GM19455 (cell line): ENCODE data around the gene SLC6A16.
"Not testable (repeated sequence)": the region's sequence is repeated elsewhere in the genome, so short reads cannot be mapped to it uniquely, and the experiment has no call there.

Source experiments
- ATAC-seq: cut with Tn5 transposase; IDR thresholded peaks from one replicate; pipeline ENCODE4 v1.9.1; 2021; ENCODE audit not compliant: unreplicated experiment

Gene SLC6A16

GRCh38 chr19:49331616-49332055 is 6.6 kb upstream of the SLC6A16 start:
- no peak for ATAC-seq

- not testable (repeated sequence) for ATAC-seq
These were observed 6.2 kb upstream of the SLC6A16 start for GRCh38 chr19:49331187-49331586.

- no peak for ATAC-seq
These were observed 3.8 kb upstream of the SLC6A16 start for GRCh38 chr19:49328741-49329140.

GRCh38 chr19:49327878-49328544 is 3.0 kb upstream of the SLC6A16 start:
- no peak for ATAC-seq

- no peak for ATAC-seq
These were observed 1.2 kb upstream of the SLC6A16 start for GRCh38 chr19:49326165-49326704.

- not testable (repeated sequence) for ATAC-seq
These were observed 765 bp upstream of the SLC6A16 start for GRCh38 chr19:49325756-49326155.

GRCh38 chr19:49318296-49318695 is 6.7 kb downstream of the SLC6A16 start:
- ATAC-seq = no peak

- ATAC-seq = no peak
These were observed 8.7 kb downstream of the SLC6A16 start for GRCh38 chr19:49316284-49316683.

GRCh38 chr19:49315111-49315510 is 9.9 kb downstream of the SLC6A16 start:
- no peak for ATAC-seq

- ATAC-seq = no peak
These were observed 15.9 kb downstream of the SLC6A16 start for GRCh38 chr19:49309087-49309486.

GRCh38 chr19:49306734-49307133 is 18.3 kb downstream of the SLC6A16 start:
- not testable (repeated sequence) for ATAC-seq

GRCh38 chr19:49301866-49302252 is 23.1 kb downstream of the SLC6A16 start:
- ATAC-seq = no peak

GRCh38 chr19:49301165-49301865 is 23.7 kb downstream of the SLC6A16 start:
- ATAC-seq = peak; percentile 68

- ATAC-seq = not testable (repeated sequence)
These were observed 26.3 kb downstream of the SLC6A16 start for GRCh38 chr19:49298653-49299052.

GRCh38 chr19:49297403-49297802 is 27.6 kb downstream of the SLC6A16 start:
- ATAC-seq = no peak

- no peak for ATAC-seq
These were observed 29.6 kb downstream of the SLC6A16 start for GRCh38 chr19:49295208-49295880.

- no peak for ATAC-seq
These were observed 30.6 kb downstream of the SLC6A16 start for GRCh38 chr19:49294401-49294800.

GRCh38 chr19:49290517-49290916 is 34.5 kb downstream of the SLC6A16 start:
- ATAC-seq = no peak

GRCh38 chr19:49289286-49289685 is 35.7 kb downstream of the SLC6A16 start:
- not testable (repeated sequence) for ATAC-seq

- ATAC-seq = not testable (repeated sequence)
These were observed 36.8 kb downstream of the SLC6A16 start for GRCh38 chr19:49288205-49288604.

- no peak for ATAC-seq
These were observed 37.7 kb downstream of the SLC6A16 start for GRCh38 chr19:49287141-49287770.
